ENCODE measurements around the gene GNAS. TPM values are rescaled to one million over a fixed set of nuclear protein-coding genes. Genes with fewer than 3 reads are reported as not detected.

Gene GNAS
- total and polyA plus RNA-seq, 9 of the 15 experiments (the other 6 are each of a cell fraction or from before 2014, with no cell fraction given), result 128 to 648 (median 266) TPM

- TF ChIP-seq FOXA3 (CRISPR knock-in tag; conservative IDR thresholded peaks at IDR 0.05 in 1 of 2, IDR thresholded peaks at IDR 0.05 in 1 of 2), result no peak
- no peak for TF ChIP-seq ZBTB9 (CRISPR knock-in tag; IDR thresholded peaks at IDR 0.05)
- no peak for TF ChIP-seq RBM34 (IDR thresholded peaks at IDR 0.05; ENCODE audit: borderline replicate concordance, insufficient read depth, low read length)
- no peak for TF ChIP-seq TBP (optimal IDR thresholded peaks at IDR 0.05; ENCODE audit: low read depth, low read length)
- no peak for TF ChIP-seq ATF6 (CRISPR knock-in tag; IDR thresholded peaks at IDR 0.05)
Observed at GRCh38 chr20:58877050-58877975, 24.8 kb downstream of the GNAS start (continued).

GRCh38 chr20:58877976-58878360 lies 25.5 kb downstream of the GNAS start:
- no peak overlapping the region for H3K4me3 ChIP-seq
- H3K4me1 ChIP-seq (replicated peaks in 1 of 2; ENCODE audit: control insufficient read depth in 2 of 2, insufficient read depth in 2 of 2, low read length in 2 of 2), result peaks cover 4 to 8% of the 10 kb centered on the region in 2 experiments; a peak in 3 of 5 replicates
- in situ Hi-C loops (cut with MboI), result no loop called here
- intact Hi-C loops (cut with micrococcal nuclease), result no loop called here
- no peaks in the 10 kb centered on the region for H3K9me1 ChIP-seq (ENCODE audit: control insufficient read depth, insufficient read depth, low read length)
- TF ChIP-seq KLF13 (tag; IDR thresholded peaks at IDR 0.05; ENCODE audit: borderline replicate concordance, low read depth) (no peak), U2AF1 (optimal IDR thresholded peaks at IDR 0.05; ENCODE audit: low read depth, low read length) (no peak), FOXK2 (conservative IDR thresholded peaks at IDR 0.05 in 1 of 2, IDR thresholded peaks at IDR 0.05 in 1 of 2; ENCODE audit: low read depth in 2 of 2) (no peak), CREB3L1 (IDR thresholded peaks at IDR 0.05; ENCODE audit: borderline replicate concordance, low read depth) (no peak), ELF1 (tag; IDR thresholded peaks at IDR 0.05) (no peak), SNIP1 (IDR thresholded peaks at IDR 0.05; ENCODE audit: low read depth) (no peak)
- ChIA-PET POLR2A (no interaction called here), CTCF (ENCODE audit: low intra/inter-chr PET ratio) (interaction anchor here (0.6 kb wide), 1 partner anchor 344 kb away, joined by 3 read pairs; no protein-coding TSS in a partner anchor)
- 36% methylated on average over 4 of the region's 4 CpGs for WGBS (ENCODE audit: insufficient coverage, low coverage, missing lambda C conversion rate)
- H3K9ac ChIP-seq (ENCODE audit: insufficient read depth in 1 of 2, low read depth in 2 of 2, low read length in 2 of 2), result no peak overlapping the region
- ATAC-seq, result no peak
- no TSS peak for BruUV-seq (replicated peaks)
- H3K4me2 ChIP-seq (ENCODE audit: insufficient read depth, low read length), result no peak overlapping the region
- no peaks in the 10 kb centered on the region for H3K27me3 ChIP-seq (ENCODE audit: control insufficient read depth in 2 of 2, insufficient read depth in 2 of 2, low read length in 2 of 2)
- H2AFZ ChIP-seq (ENCODE audit: low read depth, low read length), result no peak overlapping the region
- H3K79me2 ChIP-seq (ENCODE audit: control insufficient read depth, insufficient read depth, low read length), result no peaks in the 10 kb centered on the region
- FAIRE-seq, result no peak
- H3K9me3 ChIP-seq (replicated peaks; ENCODE audit: control insufficient read depth, insufficient read depth, low read depth, low read length), result no peaks in the 10 kb centered on the region
- no peak for DNase-seq (ENCODE audit: extremely low read depth in 1 of 4, low spot score in 3 of 4)
- H3K27ac ChIP-seq (ENCODE audit: extremely low read depth, low read depth, low read length), result no peak overlapping the region
- no peaks in the 10 kb centered on the region for H3K36me3 ChIP-seq (ENCODE audit: control insufficient read depth, insufficient read depth, low read length)
- no peaks in the 10 kb centered on the region for H4K20me1 ChIP-seq (replicated peaks; ENCODE audit: control insufficient read depth, insufficient read depth, low read length)
